NCI-H1417 (cell line): Measurements from ENCODE around the gene TTC38.

Experiments used
- DNase-seq, 3 experiments: peaks; one replicate each; lab custom pipeline; 2025; lab: John Stamatoyannopoulos, UW

TTC38 gene

GRCh38 chr22:46329616-46330015 is 61.8 kb downstream of the TTC38 start:
- DNase-seq: no peak

- DNase-seq: no peak
Observed at GRCh38 chr22:46330426-46330825, 62.6 kb downstream of the TTC38 start.

DNA sequence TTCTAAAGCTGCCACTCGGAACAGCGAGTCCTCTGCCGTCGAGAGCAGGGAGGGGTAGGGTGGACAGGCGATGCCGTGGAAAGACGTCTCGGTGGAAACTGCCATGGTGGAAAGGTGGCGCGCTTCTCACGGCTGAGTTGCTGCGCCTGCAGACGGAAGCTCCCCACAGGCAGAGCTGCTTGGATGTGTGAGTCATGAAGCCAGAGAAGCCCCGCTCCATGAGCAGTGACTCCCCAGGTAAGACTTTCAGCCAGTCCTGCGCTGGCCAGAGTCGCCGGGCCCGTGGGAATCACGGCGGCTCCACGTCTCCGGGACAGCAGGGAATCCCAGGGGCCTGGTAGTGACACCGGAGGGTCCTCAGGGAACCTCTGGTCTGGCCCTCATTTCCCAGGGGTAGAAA is 63.7 kb downstream of the TTC38 start:
- no peak for DNase-seq

- DNase-seq: peak; percentile 31 to 75 (median 68)
Observed at GRCh38 chr22:46335201-46336118, 67.7 kb downstream of the TTC38 start, which contains the start of gene TRMU. TSS of gene TRMU (plus strand) at chr22:46335714. CDS start at chr22:46335765, 51 bp downstream.

GRCh38 chr22:46336119-46337078 is 68.6 kb downstream of the TTC38 start:
- peak in 2 of 3 experiments; percentile 49 to 68 for DNase-seq

GRCh38 chr22:46337870-46338269 is 70.1 kb downstream of the TTC38 start:
- no peak for DNase-seq

- no peak for DNase-seq
Observed at GRCh38 chr22:46338636-46339035, 70.8 kb downstream of the TTC38 start.

GRCh38 chr22:46339956-46340355 is 72.1 kb downstream of the TTC38 start:
- DNase-seq: no peak

GRCh38 chr22:46340676-46341075 is 72.9 kb downstream of the TTC38 start:
- DNase-seq: no peak
